ENCODE results near the gene PLEKHN1.

Gene PLEKHN1

GRCh38 chr1:971751-972506 is 5.6 kb downstream of the PLEKHN1 start:
- H2BK120ac ChIP-seq (ENCODE audit: insufficient read depth, low read length, poor library complexity), result no peak overlapping the region

GRCh38 chr1:972726-973458 is 6.6 kb downstream of the PLEKHN1 start:
- H3K4me1 ChIP-seq (ENCODE audit: control insufficient read depth in 1 of 2, insufficient read depth in 2 of 2, low read length in 2 of 2), result peaks cover 7 to 17% of the 10 kb centered on the region in 2 experiments
- peaks cover 1% of the 10 kb centered on the region for H3K9me3 ChIP-seq (ENCODE audit: insufficient read depth, low read depth, low read length)
- no CpG with 5 or more reads among the region's 28 CpGs for WGBS (ENCODE audit: extremely low coverage, insufficient coverage, insufficient read length)
- no peak overlapping the region for H2BK12ac ChIP-seq (ENCODE audit: low read length)
- no peak overlapping the region for H3K4ac ChIP-seq (ENCODE audit: low read depth, low read length)
- H2BK120ac ChIP-seq (ENCODE audit: insufficient read depth, low read length, poor library complexity), result no peak overlapping the region
- no peaks in the 10 kb centered on the region for H3K79me2 ChIP-seq (ENCODE audit: control insufficient read depth, insufficient read depth, low read length, poor library complexity)
- H3K18ac ChIP-seq (ENCODE audit: low read length), result no peak overlapping the region
- no peaks in the 10 kb centered on the region for H3K79me1 ChIP-seq (ENCODE audit: low read length)
- H4K91ac ChIP-seq (ENCODE audit: low read depth, low read length), result no peak overlapping the region
- no peak overlapping the region for H3K14ac ChIP-seq (ENCODE audit: low read length)
- no peak overlapping the region for H4K8ac ChIP-seq (ENCODE audit: low read depth, low read length)
- no peak overlapping the region for H3K4me3 ChIP-seq (ENCODE audit: low read depth, low read length)
- H4K12ac ChIP-seq (ENCODE audit: low read depth, low read length), result no peak overlapping the region
- DNase-seq, result no peak
- H3K36me3 ChIP-seq (ENCODE audit: control insufficient read depth in 1 of 2, insufficient read depth in 2 of 2, low read length in 2 of 2), result no peaks in the 10 kb centered on the region
- no peak overlapping the region for H3K23ac ChIP-seq (ENCODE audit: low read length)
- no peak overlapping the region for H3K27ac ChIP-seq (ENCODE audit: low read depth, low read length)
- no peak overlapping the region for H2AFZ ChIP-seq (ENCODE audit: insufficient read depth, low read length, poor library complexity)
- no peak overlapping the region for H3K9ac ChIP-seq (ENCODE audit: low read length)
- H3K4me2 ChIP-seq (ENCODE audit: low read length), result no peak overlapping the region
- H3K27me3 ChIP-seq (ENCODE audit: insufficient read depth, low read length), result peaks cover 3% of the 10 kb centered on the region
- H2AK5ac ChIP-seq (ENCODE audit: low read length), result no peak overlapping the region
- H2BK5ac ChIP-seq (ENCODE audit: low read depth, low read length, poor library complexity), result no peak overlapping the region

More at GRCh38 chr1:971751-972506, 5.6 kb downstream of the PLEKHN1 start:
- no peak for DNase-seq
- H2AK5ac ChIP-seq (ENCODE audit: low read length), result no peak overlapping the region
- H3K36me3 ChIP-seq (ENCODE audit: control insufficient read depth in 1 of 2, insufficient read depth in 2 of 2, low read length in 2 of 2), result no peaks in the 10 kb centered on the region
- no peak overlapping the region for H3K27ac ChIP-seq (ENCODE audit: low read depth, low read length)
- H3K4me2 ChIP-seq (ENCODE audit: low read length), result no peak overlapping the region
- no peak overlapping the region for H3K4ac ChIP-seq (ENCODE audit: low read depth, low read length)
- no peak overlapping the region for H2AFZ ChIP-seq (ENCODE audit: insufficient read depth, low read length, poor library complexity)
- H3K4me3 ChIP-seq (ENCODE audit: low read depth, low read length), result no peak overlapping the region
- H3K14ac ChIP-seq (ENCODE audit: low read length), result no peak overlapping the region
- no CpG with 5 or more reads among the region's 34 CpGs for whole genome bisulfite sequencing (ENCODE audit: extremely low coverage, insufficient coverage, insufficient read length)
- no peak overlapping the region for H3K23ac ChIP-seq (ENCODE audit: low read length)
- H3K27me3 ChIP-seq (ENCODE audit: insufficient read depth, low read length), result peaks cover 3% of the 10 kb centered on the region
- no peak overlapping the region for H3K18ac ChIP-seq (ENCODE audit: low read length)
- peaks cover 1% of the 10 kb centered on the region for H3K9me3 ChIP-seq (ENCODE audit: insufficient read depth, low read depth, low read length)
- no peak overlapping the region for H4K12ac ChIP-seq (ENCODE audit: low read depth, low read length)
- H3K9ac ChIP-seq (ENCODE audit: low read length), result no peak overlapping the region
- H4K91ac ChIP-seq (ENCODE audit: low read depth, low read length), result peak overlapping the region; percentile 12
- H3K79me2 ChIP-seq (ENCODE audit: control insufficient read depth, insufficient read depth, low read length, poor library complexity), result no peaks in the 10 kb centered on the region
- no peak overlapping the region for H4K8ac ChIP-seq (ENCODE audit: low read depth, low read length)
- peaks cover 9 to 22% of the 10 kb centered on the region in 2 experiments for H3K4me1 ChIP-seq (ENCODE audit: control insufficient read depth in 1 of 2, insufficient read depth in 2 of 2, low read length in 2 of 2)
- no peaks in the 10 kb centered on the region for H3K79me1 ChIP-seq (ENCODE audit: low read length)
- no peak overlapping the region for H2BK12ac ChIP-seq (ENCODE audit: low read length)
- H2BK5ac ChIP-seq (ENCODE audit: low read depth, low read length, poor library complexity), result no peak overlapping the region

GRCh38 chr1:973459-974292 is 7.4 kb downstream of the PLEKHN1 start:
- WGBS (ENCODE audit: extremely low coverage, insufficient coverage, insufficient read length), result no CpG with 5 or more reads among the region's 28 CpGs
- H3K4me2 ChIP-seq (ENCODE audit: low read length), result no peak overlapping the region

GRCh38 chr1:974293-974640 is 8.0 kb downstream of the PLEKHN1 start:
- no peak overlapping the region for H3K27ac ChIP-seq (ENCODE audit: low read depth, low read length)
- H3K23ac ChIP-seq (ENCODE audit: low read length), result no peak overlapping the region
- H3K4ac ChIP-seq (ENCODE audit: low read depth, low read length), result no peak overlapping the region
- H4K91ac ChIP-seq (ENCODE audit: low read depth, low read length), result no peak overlapping the region
- no peak overlapping the region for H3K4me2 ChIP-seq (ENCODE audit: low read length)
- H2AK5ac ChIP-seq (ENCODE audit: low read length), result no peak overlapping the region
- no CpG with 5 or more reads among the region's 11 CpGs for WGBS (ENCODE audit: extremely low coverage, insufficient coverage, insufficient read length)
- H2BK5ac ChIP-seq (ENCODE audit: low read depth, low read length, poor library complexity), result no peak overlapping the region
- no peaks in the 10 kb centered on the region for H3K79me1 ChIP-seq (ENCODE audit: low read length)
- H3K4me1 ChIP-seq (ENCODE audit: control insufficient read depth in 1 of 2, insufficient read depth in 2 of 2, low read length in 2 of 2), result peaks cover 7 to 17% of the 10 kb centered on the region in 2 experiments
- H3K79me2 ChIP-seq (ENCODE audit: control insufficient read depth, insufficient read depth, low read length, poor library complexity), result no peaks in the 10 kb centered on the region
- H4K12ac ChIP-seq (ENCODE audit: low read depth, low read length), result no peak overlapping the region
- no peak overlapping the region for H2AFZ ChIP-seq (ENCODE audit: insufficient read depth, low read length, poor library complexity)
- H2BK12ac ChIP-seq (ENCODE audit: low read length), result no peak overlapping the region
- H3K9me3 ChIP-seq (ENCODE audit: insufficient read depth, low read depth, low read length), result peaks cover 1% of the 10 kb centered on the region
- H2BK120ac ChIP-seq (ENCODE audit: insufficient read depth, low read length, poor library complexity), result no peak overlapping the region
- H3K27me3 ChIP-seq (ENCODE audit: insufficient read depth, low read length), result peaks cover 3% of the 10 kb centered on the region
- no peak overlapping the region for H4K8ac ChIP-seq (ENCODE audit: low read depth, low read length)
- H3K4me3 ChIP-seq (ENCODE audit: low read depth, low read length), result no peak overlapping the region
- no peak overlapping the region for H3K14ac ChIP-seq (ENCODE audit: low read length)
- no peak overlapping the region for H3K18ac ChIP-seq (ENCODE audit: low read length)
- no peaks in the 10 kb centered on the region for H3K36me3 ChIP-seq (ENCODE audit: control insufficient read depth in 1 of 2, insufficient read depth in 2 of 2, low read length in 2 of 2)
- no peak for DNase-seq
- no peak overlapping the region for H3K9ac ChIP-seq (ENCODE audit: low read length)

More at GRCh38 chr1:973459-974292, 7.4 kb downstream of the PLEKHN1 start:
- Histone ChIP-seq H4K8ac (ENCODE audit: low read depth, low read length) (no peak overlapping the region), H2BK12ac (ENCODE audit: low read length) (no peak overlapping the region), H3K4ac (ENCODE audit: low read depth, low read length) (no peak overlapping the region), H3K36me3 (ENCODE audit: control insufficient read depth in 1 of 2, insufficient read depth in 2 of 2, low read length in 2 of 2) (no peaks in the 10 kb centered on the region), H3K79me2 (ENCODE audit: control insufficient read depth, insufficient read depth, low read length, poor library complexity) (no peaks in the 10 kb centered on the region), H3K4me1 (ENCODE audit: control insufficient read depth in 1 of 2, insufficient read depth in 2 of 2, low read length in 2 of 2) (peaks cover 7 to 17% of the 10 kb centered on the region in 2 experiments), H3K23ac (ENCODE audit: low read length) (no peak overlapping the region), H4K91ac (ENCODE audit: low read depth, low read length) (no peak overlapping the region), H3K79me1 (ENCODE audit: low read length) (no peaks in the 10 kb centered on the region), H2AK5ac (ENCODE audit: low read length) (no peak overlapping the region), H2AFZ (ENCODE audit: insufficient read depth, low read length, poor library complexity) (no peak overlapping the region), H3K9ac (ENCODE audit: low read length) (no peak overlapping the region), H3K14ac (ENCODE audit: low read length) (no peak overlapping the region), H3K9me3 (ENCODE audit: insufficient read depth, low read depth, low read length) (peaks cover 1% of the 10 kb centered on the region), H2BK120ac (ENCODE audit: insufficient read depth, low read length, poor library complexity) (no peak overlapping the region), H3K4me3 (ENCODE audit: low read depth, low read length) (no peak overlapping the region), H3K18ac (ENCODE audit: low read length) (no peak overlapping the region), H2BK5ac (ENCODE audit: low read depth, low read length, poor library complexity) (no peak overlapping the region), H3K27me3 (ENCODE audit: insufficient read depth, low read length) (peaks cover 3% of the 10 kb centered on the region), H4K12ac (ENCODE audit: low read depth, low read length) (no peak overlapping the region), H3K27ac (ENCODE audit: low read depth, low read length) (no peak overlapping the region)
- no peak for DNase-seq

All from trophoblast cell (in vitro differentiated cells and primary cell).